ENCODE data around the gene SEMA4D. TPM values are rescaled to one million over a fixed set of nuclear protein-coding genes. Genes with fewer than 3 reads are reported as not detected.

Gene SEMA4D
- total RNA-seq, 1 donor from 2014 or later, result 13.5 TPM

GRCh38 chr9:89502038-89502601 lies 4.2 kb upstream of the SEMA4D start:
- H3K4me3 ChIP-seq, result no peak overlapping the region
- intact Hi-C loops (cut with DNase I), result no loop called here
- DNase-seq (ENCODE audit: low spot score in 2 of 2), result no peak
- H3K4me1 ChIP-seq, result peaks cover 0 to 2% of the 10 kb centered on the region in 2 donors
- TF ChIP-seq CTCF (IDR thresholded peaks at IDR 0.05), result no peak
- H3K36me3 ChIP-seq, result no peaks in the 10 kb centered on the region
- no peaks in the 10 kb centered on the region for H3K27me3 ChIP-seq
- H3K27ac ChIP-seq, result no peak overlapping the region
- no peaks in the 10 kb centered on the region for H3K9me3 ChIP-seq

GRCh38 chr9:89501311-89501898 lies 3.5 kb upstream of the SEMA4D start:
- intact Hi-C loops (cut with DNase I), result no loop called here

GRCh38 chr9:89500008-89500407 lies 2.1 kb upstream of the SEMA4D start:
- DNase-seq (ENCODE audit: low spot score in 2 of 2), result no peak

More at GRCh38 chr9:89501311-89501898, 3.5 kb upstream of the SEMA4D start:
- no peaks in the 10 kb centered on the region for H3K36me3 ChIP-seq
- no peaks in the 10 kb centered on the region for H3K9me3 ChIP-seq
- DNase-seq (ENCODE audit: low spot score in 2 of 2), result no peak
- no peak overlapping the region for H3K27ac ChIP-seq
- H3K4me1 ChIP-seq, result peaks cover 0 to 6% of the 10 kb centered on the region in 2 donors
- H3K27me3 ChIP-seq, result no peaks in the 10 kb centered on the region
- no peak for TF ChIP-seq CTCF (IDR thresholded peaks at IDR 0.05)
- no peak overlapping the region for H3K4me3 ChIP-seq

GRCh38 chr9:89498852-89499480 lies 1.1 kb upstream of the SEMA4D start:
- Histone ChIP-seq H3K27me3 (no peaks in the 10 kb centered on the region), H3K36me3 (no peaks in the 10 kb centered on the region), H3K4me3 (no peak overlapping the region), H3K27ac (no peak overlapping the region), H3K4me1 (peaks cover 0 to 6% of the 10 kb centered on the region in 2 donors), H3K9me3 (no peaks in the 10 kb centered on the region)
- TF ChIP-seq CTCF (IDR thresholded peaks at IDR 0.05), result no peak
- no peak for DNase-seq (ENCODE audit: low spot score in 2 of 2)
- intact Hi-C loops (cut with DNase I), result loop anchor here (5.0 kb wide), 1 partner anchor 182 kb away; the partner anchor contains the start of gene SECISBP2

More at GRCh38 chr9:89500008-89500407, 2.1 kb upstream of the SEMA4D start:
- no peaks in the 10 kb centered on the region for H3K27me3 ChIP-seq
- no peak overlapping the region for H3K4me3 ChIP-seq
- no peak overlapping the region for H3K27ac ChIP-seq
- H3K36me3 ChIP-seq, result no peaks in the 10 kb centered on the region
- intact Hi-C loops (cut with DNase I), result no loop called here
- H3K9me3 ChIP-seq, result no peaks in the 10 kb centered on the region
- no peak for TF ChIP-seq CTCF (IDR thresholded peaks at IDR 0.05)
- H3K4me1 ChIP-seq, result peaks cover 0 to 6% of the 10 kb centered on the region in 2 donors

GRCh38 chr9:89497257-89497963 lies 503 bp downstream of the SEMA4D start:
- Histone ChIP-seq H3K9me3 (no peaks in the 10 kb centered on the region), H3K4me3 (peak overlapping the region; percentile 83 to 91), H3K27ac (peak overlapping the region in 1 of 2 donors; percentile 24), H3K36me3 (no peaks in the 10 kb centered on the region), H3K27me3 (no peaks in the 10 kb centered on the region), H3K4me1 (peaks cover 0 to 6% of the 10 kb centered on the region in 2 donors)
- no peak for TF ChIP-seq CTCF (IDR thresholded peaks at IDR 0.05)
- no peak for DNase-seq (ENCODE audit: low spot score in 2 of 2)
- intact Hi-C loops (cut with DNase I), result loop anchor here (5.0 kb wide), 1 partner anchor 180 kb away; the partner anchor contains the start of gene SECISBP2

All from ascending aorta (tissue), 2 donors.